ENCODE measurements around the gene FOXN3.

Gene FOXN3

DNA sequence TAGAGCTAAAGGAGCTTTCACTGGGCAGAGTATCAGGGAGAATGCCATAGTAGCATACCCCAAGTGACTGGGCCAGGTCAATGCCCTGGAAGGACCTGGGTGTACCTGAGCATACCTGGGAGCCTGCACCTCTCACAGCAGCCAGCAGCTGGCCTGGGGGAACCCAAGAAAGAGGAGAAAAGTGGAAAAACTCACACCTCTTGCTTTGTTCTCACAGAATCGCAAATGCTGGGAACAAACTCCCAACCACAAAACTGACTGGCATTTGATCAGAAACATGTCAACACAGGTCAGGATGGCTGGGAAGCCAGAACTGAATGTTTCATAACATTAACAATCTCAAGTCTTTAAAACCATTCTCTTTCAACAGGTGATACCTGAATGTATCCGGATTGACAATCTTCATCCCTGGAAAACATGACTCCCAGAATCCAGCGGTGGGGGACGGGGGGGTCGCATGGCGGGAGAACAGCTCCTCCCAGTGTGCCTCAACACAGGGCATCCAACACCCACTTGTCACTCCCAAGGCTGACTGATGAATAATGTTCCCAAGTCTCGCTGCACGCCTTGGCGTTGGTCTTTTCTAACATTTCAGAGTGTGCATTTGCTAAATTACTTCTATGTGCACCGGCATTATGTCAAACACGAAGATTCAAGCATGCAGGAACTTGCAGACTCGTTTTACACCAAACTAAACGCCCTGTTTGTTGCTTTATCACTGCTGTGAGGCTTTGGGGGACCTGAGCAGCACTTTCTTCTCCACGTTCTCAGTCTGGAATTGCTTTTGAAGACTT is 7.9 kb downstream of the FOXN3 start:
- no peak for DNase-seq (ENCODE audit: low read depth in 1 of 2, low spot score in 1 of 2)

DNA sequence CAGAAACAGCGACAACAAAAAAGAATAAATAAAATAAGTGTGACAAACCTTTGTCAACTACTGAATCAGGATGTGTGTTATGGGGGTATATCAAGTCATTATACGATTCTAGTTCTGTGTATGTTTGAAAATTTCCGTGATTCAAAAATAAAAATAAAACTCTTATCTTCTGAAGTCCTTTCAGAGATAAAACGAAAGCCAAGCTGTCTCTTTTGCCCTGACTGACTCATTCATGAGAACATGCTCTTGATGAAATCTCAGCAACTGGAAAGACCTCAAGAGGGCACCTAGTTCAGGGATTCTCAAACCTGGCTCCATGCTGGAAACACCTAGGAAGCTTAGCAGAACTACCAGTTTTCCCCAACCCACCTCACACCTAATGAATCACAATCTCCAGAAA is 9.2 kb downstream of the FOXN3 start:
- no peak for DNase-seq (ENCODE audit: low read depth in 1 of 2, low spot score in 1 of 2)

DNA sequence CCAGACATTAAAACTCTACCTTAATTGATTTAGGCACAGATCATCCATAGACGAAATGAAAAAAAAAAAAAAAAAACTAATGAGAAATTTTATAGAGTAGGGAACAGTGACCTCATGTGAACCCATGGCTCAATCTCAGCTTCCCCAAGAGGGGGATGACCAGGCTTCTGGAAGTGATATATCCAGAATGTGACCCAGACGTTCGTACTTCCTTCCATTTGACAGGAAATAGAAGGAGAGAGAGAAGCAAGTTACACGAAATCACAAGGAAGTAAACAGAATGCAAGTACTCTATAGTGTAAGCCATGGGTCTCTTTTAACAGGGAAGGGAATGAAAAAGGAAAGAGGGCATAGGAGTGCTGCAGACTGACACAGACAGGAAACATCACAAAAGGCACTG is 10.1 kb downstream of the FOXN3 start:
- DNase-seq (ENCODE audit: low read depth in 1 of 2, low spot score in 1 of 2), result no peak

DNA sequence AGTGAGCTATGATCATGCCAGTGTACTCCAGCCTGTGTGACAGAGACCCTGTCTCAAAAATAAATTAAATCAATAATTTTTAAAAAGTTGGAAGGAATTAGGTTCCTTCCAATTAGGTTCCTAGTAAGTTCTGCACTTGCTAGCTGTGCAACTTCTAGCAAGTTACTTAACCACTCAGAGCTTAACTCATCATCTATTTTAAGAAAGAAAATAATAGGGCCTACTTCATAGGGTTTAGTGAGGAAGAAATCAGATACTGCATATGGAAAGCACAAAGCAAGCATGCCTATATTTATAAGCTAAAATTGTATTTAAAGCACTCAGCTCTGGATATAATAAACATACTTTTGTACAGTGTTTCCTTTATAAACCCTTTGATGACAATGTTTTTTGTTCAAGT is 10.7 kb downstream of the FOXN3 start:
- no peak for DNase-seq (ENCODE audit: low read depth in 1 of 2, low spot score in 1 of 2)

DNA sequence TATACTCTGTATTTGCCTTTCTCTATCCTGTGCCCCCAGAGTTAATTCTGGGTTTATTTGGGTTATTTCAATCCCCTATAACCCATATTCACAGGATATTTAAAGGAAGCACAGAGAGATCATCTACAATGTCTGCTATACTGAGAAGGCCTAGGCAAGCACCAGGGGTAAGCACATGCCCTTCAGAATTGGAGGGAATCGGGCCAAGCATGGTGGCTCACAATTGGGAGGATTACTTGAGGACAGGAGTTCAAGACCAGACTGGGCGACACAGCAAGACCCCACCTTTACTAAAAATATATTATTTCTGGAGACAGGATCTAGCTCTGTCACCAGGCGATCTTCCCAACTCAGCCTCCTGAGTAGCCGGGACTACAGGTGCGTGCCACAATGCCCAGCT is 11.3 kb downstream of the FOXN3 start:
- DNase-seq (ENCODE audit: low read depth in 1 of 2, low spot score in 1 of 2), result no peak

DNA sequence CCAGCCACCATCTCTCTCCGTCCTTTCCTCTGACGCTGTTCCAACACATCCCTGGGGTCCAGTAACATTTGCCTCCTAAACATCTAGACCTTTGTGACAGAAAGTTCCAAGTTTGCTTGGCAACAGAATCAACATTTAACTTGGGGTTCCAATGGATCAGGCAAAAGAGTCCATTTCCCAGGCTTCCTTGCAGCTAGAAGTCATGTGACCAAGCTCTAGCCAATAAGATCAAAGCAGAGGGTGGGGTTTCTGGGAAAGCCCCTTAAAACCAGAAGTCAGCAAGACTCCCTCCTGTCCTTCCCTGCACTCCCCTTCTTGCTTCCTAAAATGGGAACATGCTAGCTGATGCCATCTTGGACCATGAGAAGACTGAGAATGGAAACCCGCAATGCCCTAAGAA is 14.7 kb downstream of the FOXN3 start:
- no peak for DNase-seq (ENCODE audit: low read depth in 1 of 2, low spot score in 1 of 2)

DNA sequence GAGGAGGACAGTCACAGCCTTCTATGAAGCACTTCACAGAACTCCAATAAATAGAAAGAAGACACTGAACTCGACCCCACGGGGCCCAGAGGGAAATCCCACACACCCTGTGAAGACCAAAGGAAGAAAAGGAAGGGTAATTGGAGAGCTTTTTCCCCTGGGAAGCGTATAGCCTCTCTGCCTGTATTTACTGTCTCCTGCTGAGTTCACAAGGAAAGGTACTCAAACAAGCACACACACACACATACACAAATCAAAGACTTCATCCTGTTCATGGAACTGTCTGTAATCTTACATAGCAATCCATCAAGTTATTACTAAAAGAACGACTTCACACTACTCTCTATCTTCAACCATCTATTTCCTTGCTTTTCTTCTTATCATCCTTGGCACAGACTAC is 15.3 kb downstream of the FOXN3 start:
- DNase-seq (ENCODE audit: low read depth in 1 of 2, low spot score in 1 of 2), result no peak

- no peak for DNase-seq (ENCODE audit: low read depth in 1 of 2, low spot score in 1 of 2)
These were observed 15.8 kb downstream of the FOXN3 start for GRCh38 chr14:89401241-89401640.

DNA sequence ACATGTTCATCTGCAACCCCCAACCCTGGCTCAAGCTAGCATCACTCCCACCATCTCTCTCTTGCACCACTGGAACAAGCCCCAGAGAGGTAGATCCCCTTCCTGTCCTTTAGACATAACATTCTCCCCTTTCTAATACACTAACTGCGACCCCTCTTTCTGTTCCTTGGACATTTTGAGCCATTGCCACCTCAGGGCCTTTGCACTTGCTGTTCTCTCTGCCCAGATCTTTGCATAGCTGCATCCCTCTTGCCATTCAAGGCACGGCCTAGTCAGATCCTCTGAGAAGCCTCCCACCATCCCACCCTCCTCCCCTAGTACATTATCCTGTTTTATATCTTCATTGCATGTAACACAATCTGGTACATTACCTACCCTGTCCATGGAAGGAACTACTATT is 16.5 kb downstream of the FOXN3 start:
- no peak for DNase-seq (ENCODE audit: low read depth in 1 of 2, low spot score in 1 of 2)

DNA sequence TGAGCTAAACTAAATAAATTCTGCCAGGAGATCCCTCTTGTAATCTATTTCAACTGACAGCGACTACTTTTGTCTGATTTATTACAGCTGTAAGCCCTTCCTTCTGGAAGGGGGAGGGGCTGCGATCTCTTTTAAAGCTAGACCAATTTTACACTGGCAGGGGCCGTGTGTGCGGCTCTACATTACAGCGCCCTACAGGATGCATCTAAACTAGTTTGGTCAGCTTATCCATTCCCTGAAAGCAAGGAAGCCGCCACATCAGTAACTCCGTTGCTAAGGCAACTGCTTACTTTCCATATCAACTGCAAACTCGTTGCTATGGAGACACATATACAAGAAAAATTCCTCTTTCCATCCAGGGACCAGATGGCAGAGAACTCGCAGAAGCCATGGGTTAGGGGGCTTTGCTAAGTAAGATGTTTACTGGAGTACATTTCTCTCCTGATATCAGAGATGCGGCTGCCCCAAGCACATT is 17.4 kb downstream of the FOXN3 start:
- DNase-seq (ENCODE audit: low read depth in 1 of 2, low spot score in 1 of 2), result no peak

DNA sequence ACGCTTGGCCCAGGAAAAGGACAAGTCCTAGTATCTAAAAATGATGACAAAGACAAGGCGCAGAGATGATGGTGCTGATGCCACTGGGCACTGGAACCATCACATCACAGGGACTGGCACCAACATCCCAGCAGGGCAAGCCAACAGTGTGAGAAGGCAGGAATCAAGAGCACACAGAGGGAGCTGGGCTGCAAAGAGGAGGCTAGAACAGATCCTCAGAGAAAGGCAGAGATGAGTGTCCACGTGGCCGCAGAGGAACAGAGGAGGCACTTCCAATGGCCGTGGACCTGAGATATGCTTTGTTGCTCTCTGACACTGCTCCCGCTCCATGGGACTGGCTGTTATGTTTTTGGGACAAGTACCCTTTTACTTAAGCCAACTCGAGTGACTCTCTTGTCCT is 17.9 kb downstream of the FOXN3 start:
- DNase-seq (ENCODE audit: low read depth in 1 of 2, low spot score in 1 of 2), result no peak

GRCh38 chr14:89397569-89398230 is 19.3 kb downstream of the FOXN3 start:
- no peak for DNase-seq (ENCODE audit: low read depth in 1 of 2, low spot score in 1 of 2)

GRCh38 chr14:89394972-89395371 is 22.1 kb downstream of the FOXN3 start:
- no peak for DNase-seq (ENCODE audit: low read depth in 1 of 2, low spot score in 1 of 2)

DNA sequence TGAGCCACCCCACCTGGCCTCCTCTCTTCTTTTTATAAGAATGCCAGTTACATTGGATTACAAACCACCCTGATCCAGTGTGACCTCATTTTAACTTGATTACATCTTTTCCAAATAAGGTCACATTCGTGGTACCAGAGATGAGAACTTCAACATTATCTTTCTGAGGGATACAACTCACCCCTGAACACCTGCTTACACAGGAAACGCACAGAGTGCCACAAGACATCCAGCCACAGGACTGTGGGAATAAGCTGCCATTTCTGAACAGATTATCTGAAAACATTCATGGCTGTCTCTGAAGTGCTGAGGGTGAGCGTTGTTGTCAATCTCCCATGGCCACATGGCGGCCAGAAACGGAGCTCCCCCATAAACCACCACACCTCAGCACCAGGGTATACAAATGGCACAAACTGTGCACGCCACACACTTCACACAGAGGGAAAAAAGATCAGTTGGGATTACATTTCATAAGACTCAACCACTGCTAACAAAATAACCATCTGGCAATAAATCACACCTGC is 23.7 kb downstream of the FOXN3 start:
- no peak for DNase-seq (ENCODE audit: low read depth in 1 of 2, low spot score in 1 of 2)

DNA sequence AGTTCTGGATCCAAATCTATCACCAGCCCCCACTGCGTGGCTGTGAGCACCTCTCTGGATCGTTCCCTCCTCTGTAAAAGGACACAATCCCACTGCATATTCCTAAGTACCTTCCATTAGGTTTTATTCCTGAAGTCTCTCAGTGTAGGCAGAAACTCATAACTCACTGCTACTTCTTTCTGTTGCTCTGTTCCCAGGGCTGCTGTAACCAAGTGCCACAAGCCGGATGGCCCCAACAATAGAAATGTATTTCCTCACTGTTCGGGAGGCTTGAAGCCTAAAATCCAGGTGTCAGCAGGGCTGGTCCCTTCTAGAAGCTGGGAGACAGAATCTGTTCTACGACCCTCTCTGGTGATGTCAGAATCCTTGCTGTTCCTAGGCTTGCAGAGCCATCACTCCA is 24.9 kb downstream of the FOXN3 start:
- no peak for DNase-seq (ENCODE audit: low read depth in 1 of 2, low spot score in 1 of 2)

- no peak for DNase-seq (ENCODE audit: low read depth in 1 of 2, low spot score in 1 of 2)
These were observed 25.5 kb downstream of the FOXN3 start for GRCh38 chr14:89391556-89391955.

GRCh38 chr14:89391123-89391522 is 25.9 kb downstream of the FOXN3 start:
- DNase-seq (ENCODE audit: low read depth in 1 of 2, low spot score in 1 of 2), result no peak

GRCh38 chr14:89388853-89389252 is 28.2 kb downstream of the FOXN3 start:
- no peak for DNase-seq (ENCODE audit: low read depth in 1 of 2, low spot score in 1 of 2)

DNA sequence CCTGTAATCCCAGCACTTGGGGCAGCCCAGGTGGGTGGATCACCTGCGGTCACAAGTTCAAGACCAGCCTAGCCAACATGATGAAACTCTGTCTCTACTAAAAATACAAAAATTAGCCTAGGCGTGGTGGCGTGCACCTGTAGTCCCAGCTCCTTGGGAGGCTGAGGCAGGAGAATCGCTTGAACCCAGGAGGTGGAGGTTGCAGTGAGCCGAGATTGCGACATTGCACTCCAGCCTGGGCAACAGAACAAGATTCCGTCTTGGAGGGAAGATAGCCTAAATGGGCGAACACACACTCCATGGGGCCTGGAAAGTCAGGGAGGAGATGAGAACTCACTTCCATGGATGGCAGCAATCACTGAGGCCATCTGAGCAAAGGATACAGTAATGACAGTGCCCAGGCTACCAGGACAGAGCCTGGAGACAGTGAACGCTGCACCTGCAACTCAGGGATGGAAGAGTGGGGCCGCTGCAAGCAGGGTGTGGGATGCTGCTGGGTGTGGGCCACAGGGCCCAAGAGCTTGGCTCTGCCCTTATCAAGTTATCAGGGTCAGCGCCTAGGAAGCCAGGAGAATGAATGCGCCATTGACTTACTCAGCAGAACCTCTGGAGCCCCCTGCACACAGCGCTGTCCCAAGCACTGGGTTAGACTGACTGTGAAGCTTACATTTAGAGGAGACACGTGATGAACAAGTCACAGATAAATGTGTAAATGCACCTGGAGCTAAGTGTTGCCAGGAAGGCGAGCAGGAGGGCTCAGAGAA is 28.9 kb downstream of the FOXN3 start:
- no peak for DNase-seq (ENCODE audit: low read depth in 1 of 2, low spot score in 1 of 2)

GRCh38 chr14:89386212-89386886 is 30.7 kb downstream of the FOXN3 start:
- DNase-seq (ENCODE audit: low read depth in 1 of 2, low spot score in 1 of 2), result no peak

GRCh38 chr14:89384636-89385035 is 32.4 kb downstream of the FOXN3 start:
- no peak for DNase-seq (ENCODE audit: low read depth in 1 of 2, low spot score in 1 of 2)
